Thoracic aorta (tissue), 2 donors: Measurements from ENCODE around the gene SPOCK1. TPM values are rescaled to one million over a fixed set of nuclear protein-coding genes. Genes with fewer than 3 reads are reported as not detected.

ENCODE experiments used
- ATAC-seq: fragments of 150-250 bp; one replicate; pipeline ENCODE4 v1.8.0; 2017; ENCODE audit warnings: low read depth; ENCODE audit not compliant: insufficient number of reproducible peaks, low FRiP score
- DNase-seq: peaks from one replicate; pipeline ENCODE4 v3.0.0-alpha.2; 2020; ENCODE audit warnings: low spot score
- H3K27ac ChIP-seq, 2 donors: fragments of 200-600 bp; sonication (generic); 1 replicate in 1 of 2; 2 replicates in 1 of 2; pipeline ENCODE4 v1.5.1; 2016; ENCODE audit warnings: mild to moderate bottlenecking in 2 of 2, moderate library complexity in 2 of 2
- H3K27me3 ChIP-seq: fragments of 200-600 bp; sonication (generic); replicated peaks from 2 replicates; pipeline ENCODE4 v1.6.0; 2016; ENCODE audit warnings: mild to moderate bottlenecking; ENCODE audit not compliant: insufficient read depth
- H3K36me3 ChIP-seq: fragments of 200-600 bp; sonication (generic); one replicate; pipeline ENCODE4 v1.5.1; 2016
- H3K4me1 ChIP-seq, 2 donors: fragments of 200-600 bp; sonication (generic); 1 replicate in 1 of 2; 2 replicates in 1 of 2; pipeline versions ENCODE4 v1.5.1 to v1.6.0; 2016; ENCODE audit warnings: low read depth in 2 of 2, mild to moderate bottlenecking in 1 of 2; ENCODE audit not compliant: control insufficient read depth in 1 of 2
- H3K4me3 ChIP-seq: fragments of 200-600 bp; sonication (generic); 2 replicates; pipeline ENCODE4 v1.5.1; 2016; ENCODE audit warnings: mild to moderate bottlenecking
- H3K9me3 ChIP-seq: fragments of 200-600 bp; sonication (generic); 2 replicates; pipeline ENCODE4 v1.5.1; 2016
- total RNA-seq, 2 donors: library from RNA; depleted of rRNA; stranded (reverse); fragments of >200 nt; gene quantifications; one replicate each; pipeline versions ENCODE4 v1.1.0 to v1.2.3, GENCODE V29; 2016
- TF ChIP-seq, protein P1 (sequence below): fragments of 200-600 bp; sonication (generic); IDR thresholded peaks from one replicate; pipeline ENCODE4 v1.5.1; 2019; ENCODE audit warnings: antibody characterized with exemption

SPOCK1 gene
- total RNA-seq, 2 donors from 2014 or later: 25.2 to 43.2 TPM

DNA sequence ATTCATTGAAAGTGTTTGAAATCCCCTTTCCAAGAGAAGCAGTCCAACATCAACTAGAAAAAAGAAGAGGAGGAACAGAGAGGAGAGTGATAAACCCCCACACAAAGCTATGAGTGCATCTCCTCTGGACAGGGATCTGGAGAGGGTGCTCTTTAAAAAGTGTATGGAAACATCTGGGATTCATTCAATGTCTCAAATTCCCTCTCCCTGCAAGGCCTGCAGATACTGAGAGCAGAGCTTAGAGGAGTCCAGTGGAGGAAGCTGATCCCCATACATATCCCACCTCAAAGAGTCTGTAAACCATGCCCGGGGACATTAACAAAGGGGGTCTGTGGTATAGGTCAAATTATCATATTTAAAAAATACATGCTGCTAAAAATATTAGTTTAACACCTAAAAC is 2.2 kb downstream of the SPOCK1 start:
- Histone ChIP-seq H3K36me3 (no peaks in the 10 kb centered on the region), H3K27ac (no peak overlapping the region), H3K9me3 (no peaks in the 10 kb centered on the region), H3K4me1 (peaks cover 4 to 11% of the 10 kb centered on the region in 2 donors), H3K27me3 (no peaks in the 10 kb centered on the region), H3K4me3 (no peak overlapping the region)
- TF ChIP-seq, protein P1, sequence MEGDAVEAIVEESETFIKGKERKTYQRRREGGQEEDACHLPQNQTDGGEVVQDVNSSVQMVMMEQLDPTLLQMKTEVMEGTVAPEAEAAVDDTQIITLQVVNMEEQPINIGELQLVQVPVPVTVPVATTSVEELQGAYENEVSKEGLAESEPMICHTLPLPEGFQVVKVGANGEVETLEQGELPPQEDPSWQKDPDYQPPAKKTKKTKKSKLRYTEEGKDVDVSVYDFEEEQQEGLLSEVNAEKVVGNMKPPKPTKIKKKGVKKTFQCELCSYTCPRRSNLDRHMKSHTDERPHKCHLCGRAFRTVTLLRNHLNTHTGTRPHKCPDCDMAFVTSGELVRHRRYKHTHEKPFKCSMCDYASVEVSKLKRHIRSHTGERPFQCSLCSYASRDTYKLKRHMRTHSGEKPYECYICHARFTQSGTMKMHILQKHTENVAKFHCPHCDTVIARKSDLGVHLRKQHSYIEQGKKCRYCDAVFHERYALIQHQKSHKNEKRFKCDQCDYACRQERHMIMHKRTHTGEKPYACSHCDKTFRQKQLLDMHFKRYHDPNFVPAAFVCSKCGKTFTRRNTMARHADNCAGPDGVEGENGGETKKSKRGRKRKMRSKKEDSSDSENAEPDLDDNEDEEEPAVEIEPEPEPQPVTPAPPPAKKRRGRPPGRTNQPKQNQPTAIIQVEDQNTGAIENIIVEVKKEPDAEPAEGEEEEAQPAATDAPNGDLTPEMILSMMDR: no peak
- DNase-seq (no peak), ATAC-seq (no peak)

DNA sequence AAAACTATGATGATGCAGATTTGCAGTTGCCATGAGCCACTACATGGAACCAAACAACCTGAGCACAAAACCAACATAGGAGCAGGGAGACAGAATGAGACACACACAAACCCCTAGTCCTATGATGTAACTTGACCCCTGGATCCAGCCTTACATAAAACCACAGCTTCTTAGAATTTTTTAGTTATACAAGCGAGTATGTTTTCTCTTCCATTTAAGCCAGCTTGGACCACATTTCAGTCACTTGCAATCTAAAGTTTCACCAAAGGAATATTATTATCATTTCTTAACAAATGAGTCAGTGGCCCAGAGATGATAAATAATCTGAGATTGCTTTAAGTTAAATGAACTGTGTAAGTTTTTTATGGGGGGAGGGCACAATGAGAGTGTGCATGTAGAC is 6.8 kb downstream of the SPOCK1 start:
- DNase-seq: no peak

DNA sequence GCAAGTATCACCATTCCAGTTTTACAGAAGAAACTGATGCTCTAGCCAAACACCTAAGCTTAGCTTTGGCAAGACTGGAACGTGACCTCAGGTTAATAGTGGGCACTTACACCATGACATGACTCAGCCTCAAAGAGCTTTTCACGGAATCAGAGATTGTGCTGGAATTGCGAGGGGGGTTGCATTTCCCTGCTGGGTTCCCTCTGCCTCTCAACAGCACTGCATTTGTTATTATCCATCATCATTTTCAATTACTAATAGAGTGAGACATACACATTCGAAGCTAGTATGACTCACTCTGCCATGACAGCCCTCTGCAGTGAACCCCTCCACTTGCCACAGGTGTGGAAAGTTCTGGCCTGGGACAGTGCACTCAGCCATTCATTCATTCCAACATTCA is 8.0 kb downstream of the SPOCK1 start:
- peaks cover 0 to 15% of the 10 kb centered on the region in 2 donors for H3K4me1 ChIP-seq
- H3K36me3 ChIP-seq: no peaks in the 10 kb centered on the region
- ATAC-seq (no peak), DNase-seq (no peak)
- no peak overlapping the region for H3K27ac ChIP-seq
- H3K9me3 ChIP-seq: no peaks in the 10 kb centered on the region
- no peaks in the 10 kb centered on the region for H3K27me3 ChIP-seq
- TF ChIP-seq, protein P1: no peak
- no peak overlapping the region for H3K4me3 ChIP-seq

More for the DNA sequence above, 6.8 kb downstream of the SPOCK1 start:
- H3K27ac ChIP-seq: no peak overlapping the region
- H3K9me3 ChIP-seq: no peaks in the 10 kb centered on the region
- no peak for ATAC-seq
- no peaks in the 10 kb centered on the region for H3K36me3 ChIP-seq
- no peaks in the 10 kb centered on the region for H3K27me3 ChIP-seq
- no peak overlapping the region for H3K4me3 ChIP-seq
- TF ChIP-seq, protein P1: no peak
- H3K4me1 ChIP-seq: peaks cover 0 to 4% of the 10 kb centered on the region in 2 donors

DNA sequence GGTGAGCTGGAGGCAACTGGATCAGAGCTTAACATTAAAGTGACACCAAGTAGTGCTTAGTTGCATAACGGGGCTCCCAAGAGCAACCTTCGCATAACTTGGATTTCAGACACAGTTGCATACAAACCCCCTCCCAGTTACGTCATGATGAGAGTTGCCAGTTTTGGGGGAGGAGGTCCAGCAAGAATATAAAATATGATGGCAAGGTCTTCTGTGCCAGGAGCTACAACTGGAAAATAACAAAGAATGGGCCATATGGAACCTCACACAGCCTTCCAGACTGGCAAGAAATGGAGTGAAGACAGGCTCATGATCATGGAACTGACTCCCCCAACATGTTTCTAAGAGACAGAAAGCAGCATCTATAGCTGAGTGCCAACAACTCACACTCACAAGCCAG is 8.5 kb downstream of the SPOCK1 start:
- TF ChIP-seq, protein P1: no peak
- DNase-seq (no peak), ATAC-seq (no peak)
- no peak overlapping the region for H3K4me3 ChIP-seq
- H3K9me3 ChIP-seq: no peaks in the 10 kb centered on the region
- H3K4me1 ChIP-seq: peaks cover 0 to 17% of the 10 kb centered on the region in 2 donors
- no peaks in the 10 kb centered on the region for H3K27me3 ChIP-seq
- H3K27ac ChIP-seq: no peak overlapping the region
- H3K36me3 ChIP-seq: no peaks in the 10 kb centered on the region

DNA sequence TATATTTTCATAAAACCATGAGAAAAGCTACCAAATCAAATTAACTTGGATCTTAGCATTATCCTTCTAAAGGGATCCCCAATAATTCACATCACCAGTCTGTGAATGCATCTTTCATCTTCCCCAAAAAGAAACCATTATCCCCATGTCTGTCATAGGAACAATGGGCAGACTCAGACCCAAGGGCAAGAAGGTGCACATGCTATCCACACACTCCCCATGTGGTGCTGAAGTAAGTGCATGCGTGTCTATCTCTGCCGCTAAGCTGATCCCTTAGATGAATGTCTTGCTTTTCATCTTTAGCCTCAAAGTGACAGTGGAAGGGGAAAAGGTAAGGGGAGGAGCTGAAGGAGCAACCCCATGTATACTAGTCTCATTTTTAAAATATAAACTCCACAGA is 10.2 kb downstream of the SPOCK1 start:
- H3K27me3 ChIP-seq: no peaks in the 10 kb centered on the region
- ATAC-seq (no peak), DNase-seq (no peak)
- TF ChIP-seq, protein P1: no peak
- H3K27ac ChIP-seq: no peak overlapping the region
- no peaks in the 10 kb centered on the region for H3K36me3 ChIP-seq
- no peak overlapping the region for H3K4me3 ChIP-seq
- H3K9me3 ChIP-seq: no peaks in the 10 kb centered on the region
- peaks cover 0 to 17% of the 10 kb centered on the region in 2 donors for H3K4me1 ChIP-seq
